NCI-H1092 treated with DMSO at 0.1 percent for 48 hours (cell line): ENCODE data around the gene LIFR.

Experiments
- DNase-seq: peaks from one replicate; lab custom pipeline; 2025; lab: John Stamatoyannopoulos, UW

The LIFR gene

GRCh38 chr5:38548064-38548759 is 8.2 kb downstream of the LIFR start:
- DNase-seq, result no peak

GRCh38 chr5:38547257-38547656 is 9.2 kb downstream of the LIFR start:
- no peak for DNase-seq

- DNase-seq, result no peak
Observed at GRCh38 chr5:38546691-38547146, 9.7 kb downstream of the LIFR start.

- no peak for DNase-seq
Observed at GRCh38 chr5:38543886-38544285, 12.6 kb downstream of the LIFR start.

GRCh38 chr5:38543074-38543473 is 13.4 kb downstream of the LIFR start:
- no peak for DNase-seq

GRCh38 chr5:38541174-38541725 is 15.2 kb downstream of the LIFR start:
- peak; percentile 92 for DNase-seq

- peak; percentile 98 for DNase-seq
Observed at GRCh38 chr5:38540314-38540713, 16.1 kb downstream of the LIFR start.

- peak; percentile 30 for DNase-seq
Observed at GRCh38 chr5:38538161-38538560, 18.3 kb downstream of the LIFR start.

- peak; percentile 21 for DNase-seq
Observed at GRCh38 chr5:38537505-38537904, 18.9 kb downstream of the LIFR start.

- no peak for DNase-seq
Observed at GRCh38 chr5:38536968-38537367, 19.5 kb downstream of the LIFR start.

GRCh38 chr5:38535845-38536244 is 20.6 kb downstream of the LIFR start:
- no peak for DNase-seq

- peak; percentile 47 for DNase-seq
Observed at GRCh38 chr5:38535248-38535750, 21.1 kb downstream of the LIFR start.

GRCh38 chr5:38534156-38534453 is 22.3 kb downstream of the LIFR start:
- DNase-seq, result no peak

GRCh38 chr5:38533286-38534155 is 22.9 kb downstream of the LIFR start:
- peak; percentile 52 for DNase-seq

GRCh38 chr5:38532165-38532669 is 24.2 kb downstream of the LIFR start:
- peak; percentile 87 for DNase-seq

- no peak for DNase-seq
Observed at GRCh38 chr5:38531518-38531917, 24.9 kb downstream of the LIFR start.

GRCh38 chr5:38529955-38530646 is 26.3 kb downstream of the LIFR start:
- DNase-seq, result peak; percentile 71

GRCh38 chr5:38528162-38528703 is 28.2 kb downstream of the LIFR start:
- DNase-seq, result no peak

GRCh38 chr5:38527475-38527874 is 29.0 kb downstream of the LIFR start:
- no peak for DNase-seq

GRCh38 chr5:38524022-38524421 is 32.4 kb downstream of the LIFR start:
- no peak for DNase-seq

GRCh38 chr5:38519476-38519875 is 37.0 kb downstream of the LIFR start:
- DNase-seq, result no peak

GRCh38 chr5:38518341-38518740 is 38.1 kb downstream of the LIFR start:
- no peak for DNase-seq
